Spleen (tissue), 7 donors: ENCODE data around the gene TESPA1.

Source experiments
- POLR2A ChIP-seq, 3 donors: fragments of 450-650 bp; IDR thresholded peaks; one replicate each; pipeline ENCODE4 v1.5.1; 2017; ENCODE audit warnings: antibody characterized with exemption in 3 of 3, mild to moderate bottlenecking in 1 of 3
- POLR2AphosphoS5 ChIP-seq, 3 donors: sonication (generic); formaldehyde crosslinking; IDR thresholded peaks; one replicate each; pipeline ENCODE4 v1.5.1; 2017; ENCODE audit warnings: antibody characterized with exemption in 3 of 3
- TF ChIP-seq, protein P1 (sequence below), 11 experiments: fragments of 200-600 bp in 7 of 11; fragments of 450-650 bp in 4 of 11; sonication (generic) in 4 of 11; IDR thresholded peaks in 8 of 11; conservative IDR thresholded peaks in 3 of 11; 1 replicate in 7 of 11; 2 replicates in 4 of 11; pipeline versions ENCODE4 v1.4.0 to v1.8.0; 2016 to 2021; ENCODE audit warnings: antibody characterized with exemption in 11 of 11, inconsistent platforms in 4 of 11, mild to moderate bottlenecking in 1 of 11
- donor health status: DM: no; HTN: no; CAD: no; lungs with moderate emphysema.
- donor health status: DM: no; HTN: no; CAD: no.
- donor health status: DM: no; HTN: no; CAD: no.

GRCh38 chr12:54961190-54961589 lies 23.4 kb downstream of the TESPA1 start:
- TF ChIP-seq, protein P1, sequence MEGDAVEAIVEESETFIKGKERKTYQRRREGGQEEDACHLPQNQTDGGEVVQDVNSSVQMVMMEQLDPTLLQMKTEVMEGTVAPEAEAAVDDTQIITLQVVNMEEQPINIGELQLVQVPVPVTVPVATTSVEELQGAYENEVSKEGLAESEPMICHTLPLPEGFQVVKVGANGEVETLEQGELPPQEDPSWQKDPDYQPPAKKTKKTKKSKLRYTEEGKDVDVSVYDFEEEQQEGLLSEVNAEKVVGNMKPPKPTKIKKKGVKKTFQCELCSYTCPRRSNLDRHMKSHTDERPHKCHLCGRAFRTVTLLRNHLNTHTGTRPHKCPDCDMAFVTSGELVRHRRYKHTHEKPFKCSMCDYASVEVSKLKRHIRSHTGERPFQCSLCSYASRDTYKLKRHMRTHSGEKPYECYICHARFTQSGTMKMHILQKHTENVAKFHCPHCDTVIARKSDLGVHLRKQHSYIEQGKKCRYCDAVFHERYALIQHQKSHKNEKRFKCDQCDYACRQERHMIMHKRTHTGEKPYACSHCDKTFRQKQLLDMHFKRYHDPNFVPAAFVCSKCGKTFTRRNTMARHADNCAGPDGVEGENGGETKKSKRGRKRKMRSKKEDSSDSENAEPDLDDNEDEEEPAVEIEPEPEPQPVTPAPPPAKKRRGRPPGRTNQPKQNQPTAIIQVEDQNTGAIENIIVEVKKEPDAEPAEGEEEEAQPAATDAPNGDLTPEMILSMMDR (IDR thresholded peaks at IDR 0.05 in 8 of 11, conservative IDR thresholded peaks at IDR 0.05 in 3 of 11), result no peak
- TF ChIP-seq POLR2AphosphoS5 (IDR thresholded peaks at IDR 0.05) (no peak), POLR2A (IDR thresholded peaks at IDR 0.05) (no peak)
